HL-60 (cell line): ENCODE data around the gene DLGAP3.
A peak's percentile ranks its signal among the peaks of the same experiment; 100 is the strongest.

Experiments
- DNase-seq, 2 experiments: peaks; one replicate each; pipeline ENCODE4 v3.0.0-alpha.2; 2010 to 2020; ENCODE audit warnings: low read depth in 1 of 2, low spot score in 1 of 2
- H3K27ac ChIP-seq: fragments of 250-450 bp; sonication (Bioruptor Pico); replicated peaks from 2 replicates; pipeline ENCODE4 v1.5.1; 2020; ENCODE audit warnings: mild to moderate bottlenecking, moderate library complexity
- H3K27me3 ChIP-seq: fragments of 250-450 bp; sonication (Bioruptor Pico); 2 replicates; pipeline ENCODE4 v1.5.1; 2021; ENCODE audit warnings: mild to moderate bottlenecking, moderate library complexity; ENCODE audit not compliant: insufficient read depth, poor library complexity, severe bottlenecking
- H3K4me3 ChIP-seq: replicated peaks from 2 replicates; pipeline ENCODE4 v1.5.1; 2011; ENCODE audit warnings: mild to moderate bottlenecking, control low read depth, low read length; ENCODE audit not compliant: insufficient read depth
- CTCF ChIP-seq: IDR thresholded peaks from one replicate; pipeline ENCODE4 v1.5.1; 2011; ENCODE audit warnings: low read length, control low read depth, inconsistent platforms; ENCODE audit not compliant: insufficient read depth
- GABPA ChIP-seq: IDR thresholded peaks from 2 replicates; pipeline ENCODE4 v1.6.1; 2012; ENCODE audit warnings: low read depth
- POLR2AphosphoS5 ChIP-seq: IDR thresholded peaks from 2 replicates; pipeline ENCODE4 v1.6.1; 2012; ENCODE audit warnings: low read depth
- REST ChIP-seq: IDR thresholded peaks from 2 replicates; pipeline ENCODE4 v1.6.1; 2012; ENCODE audit warnings: low read depth; ENCODE audit not compliant: insufficient replicate concordance
- SPI1 ChIP-seq: IDR thresholded peaks from 2 replicates; pipeline ENCODE4 v1.6.1; 2012; ENCODE audit warnings: low read depth, mild to moderate bottlenecking, borderline replicate concordance

Gene DLGAP3

GRCh38 chr1:34866762-34867109 is 62.7 kb downstream of the DLGAP3 start:
- H3K27me3 ChIP-seq: no peaks in the 10 kb centered on the region
- peak overlapping the region; percentile 58 for H3K4me3 ChIP-seq
- TF ChIP-seq SPI1 (no peak), GABPA (no peak), REST (no peak), CTCF (no peak), POLR2AphosphoS5 (no peak)
- no peak for DNase-seq
- H3K27ac ChIP-seq: no peak overlapping the region

DNA sequence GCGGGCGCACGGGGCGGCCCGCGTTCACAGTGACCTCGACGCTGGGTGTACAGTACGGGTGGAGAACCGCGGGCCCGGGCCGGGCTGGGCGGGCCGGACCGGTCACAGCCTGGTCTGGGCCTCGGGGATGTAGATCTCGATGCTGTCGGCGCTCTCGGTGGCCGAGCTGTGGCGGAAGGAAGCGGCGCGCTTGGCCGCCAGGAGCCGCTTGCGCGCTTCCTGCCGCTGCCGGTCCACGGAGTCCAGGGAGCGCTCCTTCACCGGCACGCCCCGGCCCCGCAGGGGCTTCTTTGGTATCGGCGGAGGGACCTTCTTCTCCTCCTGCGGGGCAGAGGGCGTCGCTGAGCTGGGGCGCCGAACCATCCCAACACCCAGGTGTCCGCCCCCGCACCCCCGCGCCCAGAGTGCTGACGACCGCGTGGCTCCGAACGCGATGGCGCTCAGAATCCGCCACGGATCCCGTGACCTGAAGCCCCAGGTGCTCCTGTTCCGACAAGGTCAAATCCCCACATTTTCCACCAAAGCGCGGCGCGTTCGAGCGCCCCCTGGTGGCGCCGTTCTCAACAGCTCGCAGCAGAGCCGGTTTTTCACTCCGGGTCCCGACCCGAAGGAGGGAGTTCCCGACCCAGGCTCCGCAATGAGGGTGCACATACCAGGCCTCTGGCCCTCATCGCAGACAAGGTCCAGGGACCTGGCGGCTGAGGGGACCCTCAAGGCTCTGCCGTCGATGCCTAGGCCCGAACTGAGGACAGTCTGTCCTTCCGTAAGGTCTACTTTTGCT is 63.3 kb downstream of the DLGAP3 start:
- DNase-seq: peak; percentile 83 to 84
- Histone ChIP-seq H3K27ac (peak overlapping the region; percentile 70), H3K4me3 (peak overlapping the region; percentile 58), H3K27me3 (no peaks in the 10 kb centered on the region)
- TF ChIP-seq POLR2AphosphoS5: peak; percentile 50; the same call in 1 of the 2 replicates
- TF ChIP-seq CTCF: peak; percentile 87
- no peak for TF ChIP-seq GABPA
- no peak for TF ChIP-seq REST

DNA sequence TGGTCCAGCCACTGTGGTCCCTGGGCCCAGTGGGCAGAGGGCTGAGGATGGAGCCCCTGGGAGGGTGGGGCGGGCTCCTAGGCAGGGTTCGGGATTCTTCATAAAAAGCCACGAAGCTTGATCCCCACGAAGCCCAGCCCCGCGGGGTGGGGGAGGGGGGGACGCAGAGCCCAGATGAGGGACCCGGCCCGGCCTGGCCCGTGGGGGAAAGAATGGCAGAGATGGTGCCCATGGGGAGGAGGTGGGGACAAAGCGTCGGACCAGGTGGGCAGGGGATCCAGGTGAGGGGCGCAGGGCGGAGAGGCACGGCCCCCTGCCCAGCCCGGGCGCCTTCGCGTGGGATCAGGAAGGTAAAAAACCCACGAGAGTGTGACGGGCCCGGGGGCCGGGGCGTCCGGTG is 63.9 kb downstream of the DLGAP3 start:
- DNase-seq: no peak
- TF ChIP-seq CTCF (no peak), GABPA (no peak), REST (no peak), POLR2AphosphoS5 (no peak), SPI1 (no peak)
- H3K27ac ChIP-seq: no peak overlapping the region
- peak overlapping the region; percentile 58 for H3K4me3 ChIP-seq
- H3K27me3 ChIP-seq: no peaks in the 10 kb centered on the region
